Activated CD8-positive, alpha-beta T cell treated with anti-CD3 and anti-CD28 coated beads for 36 hours (primary cell): ENCODE measurements around the gene CEP70. TPM values are rescaled to one million over a fixed set of nuclear protein-coding genes. Genes with fewer than 3 reads are reported as not detected.

Experiments used
- ATAC-seq: fragments of 200-7000 bp; cut with Tn5 transposase; one replicate; pipeline ENCODE4 v1.10.0; 2021; ENCODE audit warnings: mild to moderate bottlenecking, moderate library complexity
- CTCF ChIA-PET: fragments of 350-600 bp; sonication (Branson Sonifier 250); formaldehyde crosslinking; loops from one replicate; lab custom pipeline; 2021; ENCODE audit warnings: antibody characterized with exemption; lab: Charles Lee
- POLR2A ChIA-PET: fragments of 350-600 bp; sonication (Branson Sonifier 250); formaldehyde crosslinking; loops from one replicate; lab custom pipeline; 2021; ENCODE audit warnings: antibody characterized with exemption; lab: Charles Lee
- DNase-seq: peaks from one replicate; pipeline ENCODE4 v3.0.0-alpha.2; 2020
- H3K27ac Mint-ChIP-seq: one replicate; pipeline ENCODE4 v1.8.0; 2021; ENCODE audit warnings: mild to moderate bottlenecking, mixed read lengths
- H3K27me3 Mint-ChIP-seq: one replicate; pipeline ENCODE4 v1.8.0; 2021; ENCODE audit warnings: mixed read lengths
- H3K36me3 Mint-ChIP-seq: one replicate; pipeline ENCODE4 v1.8.0; 2021; ENCODE audit warnings: low read depth, mixed read lengths
- H3K4me1 Mint-ChIP-seq: one replicate; pipeline ENCODE4 v1.8.0; 2021; ENCODE audit warnings: low read depth, mixed read lengths
- H3K4me3 Mint-ChIP-seq: one replicate; pipeline ENCODE4 v1.8.0; 2021; ENCODE audit warnings: mild to moderate bottlenecking, moderate library complexity, mixed read lengths
- H3K9me3 Mint-ChIP-seq: one replicate; pipeline ENCODE4 v1.8.0; 2021; ENCODE audit warnings: mixed read lengths
- CTCF ChIP-seq: fragments of 200-600 bp; IDR thresholded peaks from one replicate; pipeline ENCODE4 v1.8.0; 2022; ENCODE audit warnings: antibody characterized with exemption, mild to moderate bottlenecking
- intact Hi-C: fragments of 100-400 bp; cut with micrococcal nuclease; formaldehyde crosslinking; loops from one replicate; pipeline ENCODE4 v1.10.0; 2022
- total RNA-seq, 2 experiments: library from RNA; stranded (reverse); gene quantifications; one replicate each; pipeline ENCODE4 v1.2.3, GENCODE V29; 2021

CEP70 gene
- total RNA-seq, 2 experiments from 2014 or later, result 11.5 to 14.8 TPM

GRCh38 chr3:138464491-138464860, 129.6 kb downstream of the CEP70 start:
- no peak overlapping the region for H3K27ac Mint-ChIP-seq
- no peaks in the 10 kb centered on the region for H3K4me1 Mint-ChIP-seq
- TF ChIP-seq CTCF, result no peak
- ATAC-seq (no peak), DNase-seq (no peak)
- intact Hi-C loops, result no loop called here
- H3K27me3 Mint-ChIP-seq, result peaks cover 1% of the 10 kb centered on the region
- no peak overlapping the region for H3K4me3 Mint-ChIP-seq
- no peaks in the 10 kb centered on the region for H3K36me3 Mint-ChIP-seq
- POLR2A ChIA-PET, result no interaction called here
- H3K9me3 Mint-ChIP-seq, result no peaks in the 10 kb centered on the region
- CTCF ChIA-PET, result no interaction called here

GRCh38 chr3:138463724-138464490, 130.2 kb downstream of the CEP70 start:
- DNase-seq (no peak), ATAC-seq (no peak)
- intact Hi-C loops, result no loop called here
- peaks cover 1% of the 10 kb centered on the region for H3K27me3 Mint-ChIP-seq
- H3K9me3 Mint-ChIP-seq, result no peaks in the 10 kb centered on the region
- no peak overlapping the region for H3K4me3 Mint-ChIP-seq
- TF ChIP-seq CTCF, result no peak
- no peak overlapping the region for H3K27ac Mint-ChIP-seq
- no peaks in the 10 kb centered on the region for H3K4me1 Mint-ChIP-seq
- no peaks in the 10 kb centered on the region for H3K36me3 Mint-ChIP-seq
- ChIA-PET POLR2A (no interaction called here), CTCF (no interaction called here)

GRCh38 chr3:138461896-138462295, 132.2 kb downstream of the CEP70 start:
- Mint-ChIP-seq H3K36me3 (no peaks in the 10 kb centered on the region), H3K27me3 (peaks cover 1% of the 10 kb centered on the region), H3K9me3 (no peaks in the 10 kb centered on the region), H3K4me1 (no peaks in the 10 kb centered on the region), H3K27ac (no peak overlapping the region), H3K4me3 (no peak overlapping the region)
- DNase-seq (no peak), ATAC-seq (no peak)
- POLR2A ChIA-PET, result no interaction called here
- TF ChIP-seq CTCF, result no peak
- CTCF ChIA-PET, result no interaction called here
- intact Hi-C loops, result no loop called here

GRCh38 chr3:138461246-138461645, 132.8 kb downstream of the CEP70 start:
- no peak for TF ChIP-seq CTCF
- no peaks in the 10 kb centered on the region for H3K27me3 Mint-ChIP-seq
- ATAC-seq (no peak), DNase-seq (no peak)
- intact Hi-C loops, result no loop called here
- H3K9me3 Mint-ChIP-seq, result no peaks in the 10 kb centered on the region
- ChIA-PET POLR2A (no interaction called here), CTCF (interaction anchor here (1.4 kb wide), 1 partner anchor 370 kb away, joined by 3 read pairs; no protein-coding TSS in a partner anchor)
- no peak overlapping the region for H3K27ac Mint-ChIP-seq
- H3K36me3 Mint-ChIP-seq, result no peaks in the 10 kb centered on the region
- H3K4me3 Mint-ChIP-seq, result no peak overlapping the region
- H3K4me1 Mint-ChIP-seq, result no peaks in the 10 kb centered on the region

GRCh38 chr3:138460536-138461205, 133.4 kb downstream of the CEP70 start:
- TF ChIP-seq CTCF, result no peak
- CTCF ChIA-PET, result interaction anchor here (0.8 to 1.5 kb wide), 3 partner anchors 19 to 371 kb away, joined by 3 to 4 read pairs (median 3); no protein-coding TSS in a partner anchor
- intact Hi-C loops, result no loop called here
- Mint-ChIP-seq H3K4me3 (no peak overlapping the region), H3K27ac (no peak overlapping the region), H3K9me3 (no peaks in the 10 kb centered on the region), H3K27me3 (no peaks in the 10 kb centered on the region), H3K4me1 (no peaks in the 10 kb centered on the region), H3K36me3 (no peaks in the 10 kb centered on the region)
- no peak for ATAC-seq
- no peak for DNase-seq
- POLR2A ChIA-PET, result no interaction called here
